ENCODE results near the gene CRCP.

GRCh38 chr7:66173856-66174255 is 59.2 kb downstream of the CRCP start:
- no peak for TF ChIP-seq CTCF (conservative IDR thresholded peaks at IDR 0.05; ENCODE audit: low read depth, low read length)
- no peak for TF ChIP-seq EZH2phosphoT487 (IDR thresholded peaks at IDR 0.05; ENCODE audit: borderline replicate concordance, low read length)
- no peak for TF ChIP-seq EZH2 (IDR thresholded peaks at IDR 0.05; ENCODE audit: low read length, unreplicated experiment)
